HepG2 (cell line): ENCODE measurements around the gene PPP1R13B. TPM values are rescaled to one million over a fixed set of nuclear protein-coding genes. Genes with fewer than 3 reads are reported as not detected.

Source experiments
- ATAC-seq: fragments of 200-7000 bp; cut with Tn5 transposase; 3 replicates; pipeline ENCODE4 v1.9.1; 2020; ENCODE audit warnings: mild to moderate bottlenecking, moderate library complexity
- BruUV-seq: library from RNA; stranded (reverse); fragments of 400-500 nt; replicated peaks from 2 replicates; lab custom pipeline; 2021; lab: Mats Ljungman, UMichigan
- CTCF ChIA-PET: fragments of 300-600 bp; formaldehyde crosslinking; extraction: SDS; loops from one replicate; lab custom pipeline; 2021; ENCODE audit warnings: low total read pairs, inconsistent platforms, low intra/inter-chr PET ratio; lab: Yijun Ruan, JAX
- POLR2A ChIA-PET: fragments of 350-600 bp; sonication (Branson Sonifier 250); formaldehyde crosslinking; loops from one replicate; lab custom pipeline; 2020; ENCODE audit warnings: antibody characterized with exemption, inconsistent platforms; lab: Yijun Ruan, JAX
- DNase-seq: peaks from one replicate; pipeline ENCODE4 v3.0.0-alpha.2; 2015; ENCODE audit warnings: low spot score
- FAIRE-seq: peaks from 3 replicates; lab custom pipeline; 2011; peaks lifted over from hg19 to GRCh38; lab: Jason Lieb, UNC
- H2AFZ ChIP-seq: one replicate; pipeline ENCODE4 v1.6.1; 2011; ENCODE audit warnings: low read length, inconsistent platforms
- H3K27ac ChIP-seq: fragments of 300-600 bp; 3 replicates; pipeline ENCODE4 v1.8.0; 2011; ENCODE audit warnings: mixed run types, mild to moderate bottlenecking, mixed read lengths, low read length, inconsistent platforms; ENCODE audit not compliant: insufficient read depth; ENCODE audit errors: extremely low read length
- H3K27me3 ChIP-seq, 2 experiments: fragments of 200-600 bp in 1 of 2; 2 replicates in 1 of 2; 3 replicates in 1 of 2; pipeline versions ENCODE4 v1.6.0 to v1.8.0; 2011; ENCODE audit warnings: low read length in 2 of 2, mild to moderate bottlenecking in 2 of 2, moderate library complexity in 2 of 2, inconsistent platforms in 1 of 2; ENCODE audit not compliant: insufficient read depth in 2 of 2, control insufficient read depth in 1 of 2
- H3K36me3 ChIP-seq, 2 experiments: fragments of 200-600 bp in 1 of 2; replicated peaks in 1 of 2; 2 replicates in 1 of 2; 3 replicates in 1 of 2; pipeline versions ENCODE4 v1.5.1 to v1.8.0; 2011; ENCODE audit warnings: low read length in 2 of 2, inconsistent platforms in 1 of 2; ENCODE audit not compliant: insufficient read depth in 2 of 2, control insufficient read depth in 1 of 2
- H3K4me1 ChIP-seq: 2 replicates; pipeline ENCODE4 v1.5.1; 2012; ENCODE audit warnings: low read length, inconsistent platforms; ENCODE audit not compliant: insufficient read depth
- H3K4me2 ChIP-seq: 2 replicates; pipeline ENCODE4 v1.6.0; 2011; ENCODE audit warnings: low read depth, low read length, inconsistent platforms
- H3K4me3 ChIP-seq, 3 experiments: fragments of 200-600 bp in 1 of 3; sonication (generic), shearing (Covaris generic) in 1 of 3; replicated peaks in 1 of 3; 2 replicates each; pipeline ENCODE4 v1.5.1; 2011 to 2016; ENCODE audit warnings: low read length in 3 of 3, inconsistent platforms in 2 of 3, low read depth in 2 of 3, mild to moderate bottlenecking in 2 of 3, control low read depth in 1 of 3, mixed read lengths in 1 of 3; ENCODE audit not compliant: insufficient read depth in 1 of 3
- H3K79me2 ChIP-seq: one replicate; pipeline ENCODE4 v1.6.1; 2011; ENCODE audit warnings: low read length, inconsistent platforms; ENCODE audit not compliant: insufficient read depth
- H3K9ac ChIP-seq: 2 replicates; pipeline ENCODE4 v1.6.0; 2011; ENCODE audit warnings: mild to moderate bottlenecking, low read depth, low read length, inconsistent platforms; ENCODE audit not compliant: insufficient read depth
- H3K9me3 ChIP-seq: 2 replicates; pipeline ENCODE4 v1.5.1; 2012; ENCODE audit warnings: mild to moderate bottlenecking, low read length
- H4K20me1 ChIP-seq: 2 replicates; pipeline ENCODE4 v1.6.0; 2011; ENCODE audit warnings: inconsistent platforms, mild to moderate bottlenecking, low read length, moderate library complexity; ENCODE audit not compliant: insufficient read depth
- EEA1 ChIP-seq: sonication (generic); formaldehyde crosslinking; IDR thresholded peaks from 2 replicates; pipeline ENCODE4 v1.5.1; 2020; ENCODE audit warnings: mild to moderate bottlenecking, missing genetic modification reagents, borderline replicate concordance
- FOXA3 ChIP-seq: IDR thresholded peaks from 2 replicates; pipeline ENCODE4 v1.6.1; 2016; ENCODE audit warnings: missing genetic modification reagents, missing compliant biosample characterization
- HNRNPLL ChIP-seq: fragments of 200-400 bp; formaldehyde crosslinking; IDR thresholded peaks from 2 replicates; pipeline ENCODE4 v1.6.1; 2017; ENCODE audit warnings: mild to moderate bottlenecking, low read depth, low read length; ENCODE audit not compliant: poor library complexity, severe bottlenecking
- KDM4B ChIP-seq: sonication (generic); formaldehyde crosslinking; IDR thresholded peaks from 2 replicates; pipeline ENCODE4 v1.4.0; 2020; ENCODE audit warnings: missing genetic modification reagents
- MED13 ChIP-seq: sonication (generic); formaldehyde crosslinking; IDR thresholded peaks from 2 replicates; pipeline ENCODE4 v1.5.0; 2020; ENCODE audit warnings: missing genetic modification reagents
- ZBTB38 ChIP-seq: sonication (generic); formaldehyde crosslinking; IDR thresholded peaks from 2 replicates; pipeline ENCODE4 v1.5.1; 2020; ENCODE audit warnings: mild to moderate bottlenecking, missing genetic modification reagents
- ZKSCAN5 ChIP-seq: sonication (generic); formaldehyde crosslinking; IDR thresholded peaks from 2 replicates; pipeline ENCODE4 v1.5.1; 2020; ENCODE audit warnings: mild to moderate bottlenecking, missing genetic modification reagents
- WGBS: methylation state at CpG from one replicate; pipeline ENCODE4 v1.1.6; 2017; ENCODE audit warnings: low lambda C conversion rate; 5-methylcytosine and 5-hydroxymethylcytosine counted together
- in situ Hi-C: cut with HindIII; loops from 2 replicates; pipeline ENCODE4 v1.10.0; 2017; ENCODE audit warnings: low pct_unique_long_range_greater_than_20kb; ENCODE audit not compliant: extremely low pct_ligation_motif_present
- intact Hi-C: fragments of 100-400 bp; cut with micrococcal nuclease; formaldehyde crosslinking; loops from one replicate; pipeline ENCODE4 v1.10.0; 2022; ENCODE audit not compliant: unreplicated experiment
- polyA plus RNA-seq, 8 experiments: library from polyadenylated mRNA; depleted of rRNA in 3 of 8; stranded (reverse) in 7 of 8; unstranded in 1 of 8; fragments of >200 nt; fragmentation: Illumina TruSeq in 4 of 8; extraction: Trizol in 4 of 8; gene quantifications; 2 replicates each; pipeline versions ENCODE4 v1.2.1 to v1.2.3, GENCODE V29; 2011 to 2016; ENCODE audit warnings: low read depth in 4 of 8, missing spikeins in 1 of 8, mixed read lengths in 1 of 8; ENCODE audit not compliant: insufficient read depth in 1 of 8
- total RNA-seq, 5 experiments: library from RNA; depleted of rRNA; stranded (reverse); fragments of >200 nt; fragmentation: Illumina TruSeq; extraction: Trizol; gene quantifications; 2 replicates each; pipeline ENCODE4 v1.2.3, GENCODE V29; 2016; ENCODE audit warnings: low read depth in 1 of 5
- TF ChIP-seq, protein P1 (sequence below): sonication (generic); formaldehyde crosslinking; IDR thresholded peaks from 2 replicates; pipeline ENCODE4 v1.8.0; 2022; ENCODE audit warnings: missing genetic modification reagents, mild to moderate bottlenecking, borderline replicate concordance
- TF ChIP-seq, protein P2 (sequence below): sonication (generic); formaldehyde crosslinking; IDR thresholded peaks from 2 replicates; pipeline ENCODE4 v1.4.0; 2020; ENCODE audit warnings: missing genetic modification reagents
- TF ChIP-seq, protein P3 (sequence below): sonication (generic); formaldehyde crosslinking; IDR thresholded peaks from 2 replicates; pipeline ENCODE4 v1.4.0; 2020; ENCODE audit warnings: missing genetic modification reagents, borderline replicate concordance

Gene PPP1R13B
- total and polyA plus RNA-seq, 2 of the 13 experiments (the other 11 are each of a cell fraction or from before 2014, with no cell fraction given), result 4.6 to 9.4 TPM

DNA sequence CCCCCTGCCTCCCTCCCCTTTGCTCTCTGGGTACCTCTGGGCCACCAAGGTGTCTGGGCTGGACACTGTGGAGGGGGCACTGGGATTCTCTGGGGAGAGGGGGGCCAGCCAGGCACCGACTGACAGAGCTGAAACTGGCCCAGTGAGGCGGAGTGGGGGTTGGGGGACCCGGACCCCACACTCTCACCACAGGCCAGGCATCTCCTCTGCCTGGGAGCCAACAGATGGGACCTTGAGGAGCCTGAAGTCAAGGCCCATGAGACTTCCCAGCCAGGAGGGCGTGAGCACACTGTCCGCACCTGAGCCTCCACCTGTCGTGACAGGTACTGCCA, 39.8 kb upstream of the PPP1R13B start:
- WGBS, result 100% methylated on average over 2 of the region's 6 CpGs
- CTCF ChIA-PET, result no interaction called here
- no peaks in the 10 kb centered on the region for H3K79me2 ChIP-seq
- H3K27ac ChIP-seq, result peak overlapping the region; percentile 62
- H3K27me3 ChIP-seq, result no peaks in the 10 kb centered on the region
- DNase-seq (no peak), ATAC-seq (no peak), FAIRE-seq (no peak)
- H4K20me1 ChIP-seq, result no peaks in the 10 kb centered on the region
- H3K4me1 ChIP-seq, result peaks cover 90% of the 10 kb centered on the region
- H3K9ac ChIP-seq, result 0 out of 2 replicates have a peak overlapping the region, but pooled peaks have one; percentile 34
- peak overlapping the region; percentile 64; the same call in 1 of the 2 replicates for H3K4me2 ChIP-seq
- no TSS peak for BruUV-seq
- H2AFZ ChIP-seq, result no peak overlapping the region
- H3K36me3 ChIP-seq, result no peaks in the 10 kb centered on the region
- TF ChIP-seq, protein P1, sequence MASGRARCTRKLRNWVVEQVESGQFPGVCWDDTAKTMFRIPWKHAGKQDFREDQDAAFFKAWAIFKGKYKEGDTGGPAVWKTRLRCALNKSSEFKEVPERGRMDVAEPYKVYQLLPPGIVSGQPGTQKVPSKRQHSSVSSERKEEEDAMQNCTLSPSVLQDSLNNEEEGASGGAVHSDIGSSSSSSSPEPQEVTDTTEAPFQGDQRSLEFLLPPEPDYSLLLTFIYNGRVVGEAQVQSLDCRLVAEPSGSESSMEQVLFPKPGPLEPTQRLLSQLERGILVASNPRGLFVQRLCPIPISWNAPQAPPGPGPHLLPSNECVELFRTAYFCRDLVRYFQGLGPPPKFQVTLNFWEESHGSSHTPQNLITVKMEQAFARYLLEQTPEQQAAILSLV (CRISPR knock-in tag), result no peak
- TF ChIP-seq EEA1 (0 out of 2 replicates have a peak, but pooled peaks have one; percentile 59), HNRNPLL (peak; percentile 17)
- no peaks in the 10 kb centered on the region for H3K9me3 ChIP-seq
- H3K4me3 ChIP-seq, result no peak overlapping the region
- intact Hi-C loops, result loop anchor here (5.0 kb wide), 1 partner anchor 40 kb away; the partner anchor contains the start of gene PPP1R13B
- POLR2A ChIA-PET, result interaction anchor here (0.8 kb wide), 1 partner anchor 17 kb away, joined by 3 read pairs; no protein-coding TSS in a partner anchor
- in situ Hi-C loops, result no loop called here

DNA sequence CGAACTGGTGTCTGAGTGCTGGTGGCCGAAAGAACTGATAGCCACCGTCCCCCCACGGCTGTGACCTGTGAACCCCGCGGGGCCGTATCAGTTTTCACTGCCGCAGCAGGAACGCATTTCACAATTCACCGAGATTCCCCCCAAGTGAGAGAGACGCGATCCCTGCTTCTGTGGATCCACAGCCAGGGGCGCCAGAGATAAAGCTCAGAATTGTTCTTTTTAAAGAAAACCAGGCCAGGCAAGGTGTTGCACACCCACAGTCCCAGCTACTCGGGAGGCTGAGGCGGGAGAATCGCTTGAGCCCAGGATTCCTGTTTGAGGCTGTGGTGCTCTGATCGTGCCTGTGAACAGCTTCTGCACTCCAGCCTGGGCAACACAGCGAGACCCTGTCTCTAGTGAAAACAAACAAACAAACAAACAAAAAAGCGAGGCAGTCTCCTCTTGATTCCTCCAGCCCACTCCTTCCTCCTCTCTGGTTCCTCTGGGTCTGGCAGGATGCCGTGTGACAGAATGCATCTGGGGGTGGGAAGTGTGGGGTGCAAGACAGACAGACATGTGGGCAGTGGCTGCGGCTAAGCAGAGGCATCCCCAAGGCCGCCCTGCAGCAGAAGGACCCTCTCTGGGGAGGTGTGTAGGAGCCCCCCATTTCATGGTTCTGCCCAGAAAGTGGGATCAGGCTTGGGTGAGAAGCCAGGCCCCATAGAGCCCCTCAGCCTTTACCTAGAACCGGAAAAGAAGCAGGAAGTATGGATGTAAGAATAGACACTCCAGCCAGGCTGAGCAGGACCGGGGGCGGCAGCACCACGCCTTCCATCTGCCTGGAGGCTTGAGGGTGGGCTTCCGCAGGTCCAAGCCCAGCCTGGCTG, 39.2 kb upstream of the PPP1R13B start:
- ATAC-seq (peak; percentile 1; the same call in 2 of the 3 replicates), DNase-seq (peak; percentile 76), FAIRE-seq (peak; percentile 72)
- no TSS peak for BruUV-seq
- 20% methylated on average over 14 of the region's 27 CpGs for WGBS
- H2AFZ ChIP-seq, result peak overlapping the region; percentile 43
- H3K4me1 ChIP-seq, result peaks cover 90% of the 10 kb centered on the region
- H3K79me2 ChIP-seq, result no peaks in the 10 kb centered on the region
- H4K20me1 ChIP-seq, result no peaks in the 10 kb centered on the region
- intact Hi-C loops, result loop anchor here (5.0 kb wide), 1 partner anchor 39 kb away; the partner anchor contains the start of gene PPP1R13B
- peak overlapping the region in 2 of 3 experiments; percentile 15 to 29; a peak in 4 of 6 replicates for H3K4me3 ChIP-seq
- peak overlapping the region; percentile 64 for H3K4me2 ChIP-seq
- H3K36me3 ChIP-seq, result no peaks in the 10 kb centered on the region
- peak overlapping the region; percentile 62 for H3K27ac ChIP-seq
- in situ Hi-C loops, result no loop called here
- ChIA-PET POLR2A (interaction anchor here (0.7 to 1.3 kb wide), 4 partner anchors 11 to 32 kb away, joined by 3 to 10 read pairs (median 3); no protein-coding TSS in a partner anchor), CTCF (interaction anchor here (1.4 kb wide), 1 partner anchor 14 kb away, joined by 5 read pairs; no protein-coding TSS in a partner anchor)
- peak overlapping the region; percentile 34; the same call in 1 of the 2 replicates for H3K9ac ChIP-seq
- H3K27me3 ChIP-seq, result no peaks in the 10 kb centered on the region
- H3K9me3 ChIP-seq, result no peaks in the 10 kb centered on the region
- TF ChIP-seq ZKSCAN5, result no peak
- TF ChIP-seq KDM4B (CRISPR knock-in tag), result no peak
- 0 out of 2 replicates have a peak, but pooled peaks have one; percentile 12 for TF ChIP-seq ZBTB38 (CRISPR knock-in tag)
- TF ChIP-seq FOXA3 (CRISPR knock-in tag), result peak; percentile 48; the same call in 1 of the 2 replicates
- TF ChIP-seq, protein P2, sequence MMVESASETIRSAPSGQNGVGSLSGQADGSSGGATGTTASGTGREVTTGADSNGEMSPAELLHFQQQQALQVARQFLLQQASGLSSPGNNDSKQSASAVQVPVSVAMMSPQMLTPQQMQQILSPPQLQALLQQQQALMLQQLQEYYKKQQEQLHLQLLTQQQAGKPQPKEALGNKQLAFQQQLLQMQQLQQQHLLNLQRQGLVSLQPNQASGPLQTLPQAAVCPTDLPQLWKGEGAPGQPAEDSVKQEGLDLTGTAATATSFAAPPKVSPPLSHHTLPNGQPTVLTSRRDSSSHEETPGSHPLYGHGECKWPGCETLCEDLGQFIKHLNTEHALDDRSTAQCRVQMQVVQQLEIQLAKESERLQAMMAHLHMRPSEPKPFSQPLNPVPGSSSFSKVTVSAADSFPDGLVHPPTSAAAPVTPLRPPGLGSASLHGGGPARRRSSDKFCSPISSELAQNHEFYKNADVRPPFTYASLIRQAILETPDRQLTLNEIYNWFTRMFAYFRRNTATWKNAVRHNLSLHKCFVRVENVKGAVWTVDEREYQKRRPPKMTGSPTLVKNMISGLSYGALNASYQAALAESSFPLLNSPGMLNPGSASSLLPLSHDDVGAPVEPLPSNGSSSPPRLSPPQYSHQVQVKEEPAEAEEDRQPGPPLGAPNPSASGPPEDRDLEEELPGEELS, result peak; percentile 48; the same call in 1 of the 2 replicates
- TF ChIP-seq MED13 (CRISPR knock-in tag), result peak; percentile 27; the same call in 1 of the 2 replicates
- TF ChIP-seq, protein P3, sequence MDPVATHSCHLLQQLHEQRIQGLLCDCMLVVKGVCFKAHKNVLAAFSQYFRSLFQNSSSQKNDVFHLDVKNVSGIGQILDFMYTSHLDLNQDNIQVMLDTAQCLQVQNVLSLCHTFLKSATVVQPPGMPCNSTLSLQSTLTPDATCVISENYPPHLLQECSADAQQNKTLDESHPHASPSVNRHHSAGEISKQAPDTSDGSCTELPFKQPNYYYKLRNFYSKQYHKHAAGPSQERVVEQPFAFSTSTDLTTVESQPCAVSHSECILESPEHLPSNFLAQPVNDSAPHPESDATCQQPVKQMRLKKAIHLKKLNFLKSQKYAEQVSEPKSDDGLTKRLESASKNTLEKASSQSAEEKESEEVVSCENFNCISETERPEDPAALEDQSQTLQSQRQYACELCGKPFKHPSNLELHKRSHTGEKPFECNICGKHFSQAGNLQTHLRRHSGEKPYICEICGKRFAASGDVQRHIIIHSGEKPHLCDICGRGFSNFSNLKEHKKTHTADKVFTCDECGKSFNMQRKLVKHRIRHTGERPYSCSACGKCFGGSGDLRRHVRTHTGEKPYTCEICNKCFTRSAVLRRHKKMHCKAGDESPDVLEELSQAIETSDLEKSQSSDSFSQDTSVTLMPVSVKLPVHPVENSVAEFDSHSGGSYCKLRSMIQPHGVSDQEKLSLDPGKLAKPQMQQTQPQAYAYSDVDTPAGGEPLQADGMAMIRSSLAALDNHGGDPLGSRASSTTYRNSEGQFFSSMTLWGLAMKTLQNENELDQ (CRISPR knock-in tag), result 0 out of 2 replicates have a peak, but pooled peaks have one; percentile 32
